Measurements from ENCODE around the gene MET. TPM values are rescaled to one million over a fixed set of nuclear protein-coding genes. Genes with fewer than 3 reads are reported as not detected.

The MET gene
- total and polyA plus RNA-seq, 2 donors (not counting 3 experiments of a cell fraction or from before 2014, with no cell fraction given): 21.1 to 44.5 TPM

GRCh38 chr7:116679500-116679899, 7.5 kb downstream of the MET start:
- ChIA-PET POLR2A (no interaction called here), CTCF (interaction anchor here (0.9 to 10.4 kb wide), 8 partner anchors 8 to 107 kb away, joined by 3 to 113 read pairs (median 4); partner anchors contain the start of gene MET)
- BruUV-seq (replicated peaks): no TSS peak
- H3K9me3 ChIP-seq (replicated peaks; ENCODE audit: control insufficient read depth, insufficient read depth, low read length): no peaks in the 10 kb centered on the region
- peak overlapping the region; percentile 73 for H3K27ac ChIP-seq (ENCODE audit: insufficient read depth, low read depth, low read length)
- intact Hi-C loops (cut with micrococcal nuclease) (loop anchor here (1.0 to 10.0 kb wide), 3 partner anchors 9 to 465 kb away; partner anchors contain the start of genes CAV1 and TES), dilution Hi-C loops (cut with MboI; ENCODE audit: extremely low pct_ligation_motif_present, low sequenced_read_pairs) (no loop called here)
- no peak overlapping the region for H3K4me3 ChIP-seq (replicated peaks in 1 of 3; ENCODE audit: insufficient read depth in 1 of 3, low read depth in 1 of 3, low read length in 3 of 3)
- peaks cover 70% of the 10 kb centered on the region for H3K79me2 ChIP-seq (ENCODE audit: control insufficient read depth, insufficient read depth, low read length)
- no peaks in the 10 kb centered on the region for H3K36me3 ChIP-seq (ENCODE audit: control insufficient read depth in 2 of 2, extremely low read depth in 1 of 2, insufficient read depth in 2 of 2, low read length in 2 of 2)
- peaks cover 35% of the 10 kb centered on the region for H3K4me1 ChIP-seq (ENCODE audit: control insufficient read depth, extremely low read depth, insufficient read depth, low read length)
- no peak overlapping the region for H2AFZ ChIP-seq (ENCODE audit: low read depth, low read length)
- peak; percentile 77 for FAIRE-seq
- H4K20me1 ChIP-seq (replicated peaks; ENCODE audit: control insufficient read depth, extremely low read depth, insufficient read depth, low read length): no peaks in the 10 kb centered on the region
- no peaks in the 10 kb centered on the region for H3K27me3 ChIP-seq (ENCODE audit: control insufficient read depth in 2 of 2, insufficient read depth in 2 of 2, low read length in 2 of 2)
- H3K9ac ChIP-seq (replicated peaks; ENCODE audit: extremely low read depth, insufficient read depth, low read length): peak overlapping the region; percentile 22
- peak; percentile 84 for DNase-seq (ENCODE audit: low read depth, low spot score)
- peak overlapping the region; percentile 33 for H3K4me2 ChIP-seq (ENCODE audit: insufficient read depth, low read length)
- H3K9me1 ChIP-seq (replicated peaks; ENCODE audit: control insufficient read depth, extremely low read depth, insufficient read depth, low read length): no peaks in the 10 kb centered on the region
- TF ChIP-seq FOS (IDR thresholded peaks at IDR 0.05; ENCODE audit: borderline replicate concordance, insufficient read depth, low read length) (peak; percentile 39), GATA2 (IDR thresholded peaks at IDR 0.05; ENCODE audit: insufficient read depth, insufficient read length, low read depth, low read length) (no peak), POLR2AphosphoS5 (IDR thresholded peaks at IDR 0.05; ENCODE audit: insufficient read depth, low read depth, low read length) (peak; percentile 22), POLR2A (IDR thresholded peaks at IDR 0.05; ENCODE audit: low read depth, low read length) (no peak), JUN (IDR thresholded peaks at IDR 0.05; ENCODE audit: borderline replicate concordance, insufficient read depth, insufficient read length, low read depth) (peak; percentile 66), EZH2 (IDR thresholded peaks at IDR 0.05; ENCODE audit: borderline replicate concordance, low read depth, low read length, severe bottlenecking) (no peak), MYC (IDR thresholded peaks at IDR 0.05; ENCODE audit: low read depth, low read length) (no peak), MAX (IDR thresholded peaks at IDR 0.05; ENCODE audit: insufficient read depth, insufficient read length) (no peak)
- TF ChIP-seq, protein P1, sequence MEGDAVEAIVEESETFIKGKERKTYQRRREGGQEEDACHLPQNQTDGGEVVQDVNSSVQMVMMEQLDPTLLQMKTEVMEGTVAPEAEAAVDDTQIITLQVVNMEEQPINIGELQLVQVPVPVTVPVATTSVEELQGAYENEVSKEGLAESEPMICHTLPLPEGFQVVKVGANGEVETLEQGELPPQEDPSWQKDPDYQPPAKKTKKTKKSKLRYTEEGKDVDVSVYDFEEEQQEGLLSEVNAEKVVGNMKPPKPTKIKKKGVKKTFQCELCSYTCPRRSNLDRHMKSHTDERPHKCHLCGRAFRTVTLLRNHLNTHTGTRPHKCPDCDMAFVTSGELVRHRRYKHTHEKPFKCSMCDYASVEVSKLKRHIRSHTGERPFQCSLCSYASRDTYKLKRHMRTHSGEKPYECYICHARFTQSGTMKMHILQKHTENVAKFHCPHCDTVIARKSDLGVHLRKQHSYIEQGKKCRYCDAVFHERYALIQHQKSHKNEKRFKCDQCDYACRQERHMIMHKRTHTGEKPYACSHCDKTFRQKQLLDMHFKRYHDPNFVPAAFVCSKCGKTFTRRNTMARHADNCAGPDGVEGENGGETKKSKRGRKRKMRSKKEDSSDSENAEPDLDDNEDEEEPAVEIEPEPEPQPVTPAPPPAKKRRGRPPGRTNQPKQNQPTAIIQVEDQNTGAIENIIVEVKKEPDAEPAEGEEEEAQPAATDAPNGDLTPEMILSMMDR (IDR thresholded peaks at IDR 0.05; ENCODE audit: extremely low read depth in 1 of 2, insufficient read depth in 1 of 2, low read depth in 1 of 2, low read length in 2 of 2): no peak

Data from endothelial cell of umbilical vein (primary cell).